K562 (cell line): ENCODE results near the gene LY6G6C. TPM values are rescaled to one million over a fixed set of nuclear protein-coding genes. Genes with fewer than 3 reads are reported as not detected.

Experiments
- CHD7 ChIP-seq: fragments of 200-600 bp; sonication (generic); IDR thresholded peaks from one replicate; pipeline ENCODE4 v1.6.1; 2012; ENCODE audit warnings: mild to moderate bottlenecking, low read depth, low read length, inconsistent platforms
- CREB3 ChIP-seq: fragments of 450-650 bp; conservative IDR thresholded peaks from 2 replicates; pipeline ENCODE4 v1.6.1; 2016; ENCODE audit warnings: missing genetic modification characterization, low read depth, mild to moderate bottlenecking, missing compliant biosample characterization, moderate library complexity
- E2F6 ChIP-seq, 2 experiments: IDR thresholded peaks; 2 replicates each; pipeline ENCODE4 v1.6.1; 2011; ENCODE audit warnings: borderline replicate concordance in 1 of 2, control low read depth in 1 of 2, low read depth in 1 of 2, low read length in 1 of 2, mild to moderate bottlenecking in 1 of 2, mixed read lengths in 1 of 2, moderate library complexity in 1 of 2; ENCODE audit not compliant: insufficient read depth in 1 of 2, insufficient read length in 1 of 2, poor library complexity in 1 of 2, severe bottlenecking in 1 of 2; ENCODE audit errors: extremely low read depth in 1 of 2
- POLR2G ChIP-seq: fragments of 200-400 bp; formaldehyde crosslinking; IDR thresholded peaks from 2 replicates; pipeline ENCODE4 v1.6.1; 2017; ENCODE audit warnings: low read depth, mild to moderate bottlenecking, antibody characterized with exemption, low read length, moderate library complexity
- POU5F1 ChIP-seq: fragments of 150-350 bp; IDR thresholded peaks from 2 replicates; pipeline ENCODE4 v1.6.1; 2014; ENCODE audit warnings: borderline replicate concordance, low read length, low read depth, mild to moderate bottlenecking; ENCODE audit not compliant: partially characterized antibody
- WHSC1 ChIP-seq: IDR thresholded peaks from one replicate; pipeline ENCODE4 v1.6.1; 2012; ENCODE audit warnings: low read length, control low read depth, inconsistent platforms
- ZMIZ1 ChIP-seq, 2 experiments: fragments of 150-350 bp in 1 of 2; IDR thresholded peaks; 2 replicates each; pipeline ENCODE4 v1.6.1; 2012 to 2016; ENCODE audit warnings: low read depth in 2 of 2, low read length in 2 of 2, mild to moderate bottlenecking in 1 of 2, moderate library complexity in 1 of 2
- ZNF644 ChIP-seq: fragments of 200-800 bp; sonication (Bioruptor generic); IDR thresholded peaks from 2 replicates; pipeline ENCODE4 v1.6.1; 2016; ENCODE audit warnings: low read depth, missing genetic modification characterization, missing compliant biosample characterization
- polyA plus RNA-seq, 8 experiments: library from polyadenylated mRNA; depleted of rRNA in 4 of 8; stranded (reverse) in 5 of 8; unstranded in 3 of 8; fragments of >200 nt; fragmentation: Nextera tagmentation in 2 of 8; fragmentation: Illumina TruSeq in 1 of 8; extraction: Ambion mirVana in 2 of 8; extraction: Trizol in 1 of 8; gene quantifications; 2 replicates each; pipeline versions ENCODE4 v1.2.1 to v1.2.3, GENCODE V29; 2011 to 2014; ENCODE audit warnings: inconsistent platforms in 1 of 8, missing spikeins in 1 of 8
- total RNA-seq, 7 experiments: library from RNA; depleted of rRNA in 6 of 7; stranded (reverse); fragments of >200 nt in 6 of 7; fragmentation: Illumina TruSeq in 2 of 7; extraction: Trizol in 2 of 7; gene quantifications; 2 replicates each; pipeline versions ENCODE4 v1.2.1 to v1.2.3, GENCODE V29; 2011 to 2021; ENCODE audit warnings: low replicate concordance in 1 of 7

LY6G6C gene
- total and polyA plus RNA-seq, 9 of the 15 experiments (the other 6 are each of a cell fraction or from before 2014, with no cell fraction given), result 0.06 to 0.20 TPM; not detected in 7

GRCh38 chr6:31734247-31734820 is 12.8 kb upstream of the LY6G6C start (continued):
- no peak for TF ChIP-seq WHSC1
- TF ChIP-seq CREB3 (tag), result no peak
- no peak for TF ChIP-seq ZMIZ1 (IDR thresholded peaks at IDR 0.05; ENCODE audit: low read depth in 2 of 2, low read length in 2 of 2)
- peak in 1 of 2 experiments; percentile 8 for TF ChIP-seq E2F6 (IDR thresholded peaks at IDR 0.05; ENCODE audit: borderline replicate concordance in 1 of 2, extremely low read depth in 1 of 2, insufficient read depth in 1 of 2, insufficient read length in 1 of 2, low read depth in 1 of 2, low read length in 1 of 2, poor library complexity in 1 of 2, severe bottlenecking in 1 of 2)
- TF ChIP-seq POU5F1, result peak; percentile 28
- TF ChIP-seq CHD7, result no peak
- TF ChIP-seq ZNF644, result no peak
- TF ChIP-seq POLR2G, result no peak
